ENCODE measurements around the gene AOC3.
"Not testable (repeated sequence)": the region's sequence is repeated elsewhere in the genome, so short reads cannot be mapped to it uniquely, and the experiment has no call there.

Gene AOC3

DNA sequence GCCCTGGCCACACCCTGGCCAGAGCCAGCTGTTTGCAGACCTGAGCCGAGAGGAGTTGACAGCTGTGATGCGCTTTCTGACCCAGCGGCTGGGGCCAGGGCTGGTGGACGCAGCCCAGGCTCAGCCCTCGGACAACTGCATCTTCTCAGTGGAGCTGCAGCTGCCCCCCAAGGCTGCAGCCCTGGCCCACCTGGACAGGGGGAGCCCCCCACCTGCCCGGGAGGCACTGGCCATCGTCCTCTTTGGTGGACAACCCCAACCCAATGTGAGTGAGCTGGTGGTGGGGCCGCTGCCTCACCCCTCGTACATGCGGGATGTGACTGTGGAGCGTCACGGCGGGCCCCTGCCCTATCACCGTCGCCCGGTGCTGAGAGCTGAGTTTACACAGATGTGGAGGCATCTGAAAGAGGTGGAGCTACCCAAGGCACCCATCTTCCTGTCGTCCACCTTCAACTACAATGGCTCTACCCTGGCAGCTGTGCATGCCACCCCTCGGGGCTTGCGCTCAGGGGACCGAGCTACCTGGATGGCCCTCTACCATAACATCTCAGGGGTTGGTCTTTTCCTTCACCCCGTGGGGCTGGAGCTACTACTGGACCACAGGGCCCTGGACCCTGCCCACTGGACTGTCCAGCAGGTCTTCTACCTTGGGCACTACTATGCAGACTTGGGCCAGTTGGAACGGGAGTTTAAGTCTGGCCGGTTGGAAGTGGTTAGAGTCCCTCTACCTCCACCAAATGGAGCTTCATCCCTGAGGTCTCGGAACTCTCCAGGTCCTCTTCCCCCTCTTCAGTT is 6.0 kb upstream of the AOC3 start:
- DNase-seq: no peak

DNA sequence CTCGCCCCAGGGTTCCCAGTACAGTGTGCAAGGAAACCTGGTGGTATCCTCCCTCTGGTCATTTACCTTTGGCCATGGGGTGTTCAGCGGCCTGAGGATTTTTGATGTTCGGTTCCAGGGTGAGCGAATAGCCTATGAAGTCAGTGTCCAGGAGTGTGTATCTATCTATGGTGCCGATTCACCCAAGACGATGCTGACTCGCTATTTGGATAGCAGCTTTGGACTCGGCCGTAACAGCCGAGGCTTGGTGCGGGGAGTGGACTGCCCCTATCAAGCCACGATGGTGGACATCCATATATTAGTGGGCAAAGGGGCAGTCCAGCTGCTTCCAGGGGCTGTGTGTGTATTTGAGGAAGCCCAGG is 5.5 kb upstream of the AOC3 start:
- no peak for DNase-seq

DNA sequence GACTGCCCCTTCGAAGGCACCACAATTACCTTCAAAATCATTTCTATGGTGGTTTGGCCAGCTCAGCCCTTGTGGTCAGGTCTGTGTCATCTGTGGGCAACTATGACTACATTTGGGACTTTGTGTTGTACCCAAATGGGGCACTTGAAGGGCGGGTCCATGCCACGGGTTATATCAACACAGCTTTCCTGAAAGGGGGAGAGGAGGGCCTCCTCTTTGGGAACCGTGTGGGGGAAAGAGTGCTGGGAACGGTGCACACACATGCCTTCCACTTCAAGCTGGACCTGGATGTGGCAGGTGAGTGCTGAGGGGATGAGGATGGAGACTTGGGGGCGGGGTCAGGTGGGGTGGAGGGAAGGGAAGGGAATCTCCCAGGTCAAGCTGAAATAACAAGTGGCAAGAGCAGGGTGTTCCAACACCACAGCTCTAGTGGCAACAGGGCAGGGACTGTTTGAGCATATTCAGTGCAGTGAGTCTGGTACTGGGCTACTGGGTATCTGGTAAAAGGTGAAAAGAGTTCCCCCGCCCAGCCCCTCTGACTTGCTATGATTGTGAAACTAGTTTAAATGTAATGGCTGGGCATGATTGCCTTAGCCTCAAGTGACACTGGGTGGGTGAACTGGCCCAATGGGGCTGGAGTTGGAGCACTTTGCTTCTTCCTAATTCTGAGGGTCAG is 4.9 kb upstream of the AOC3 start:
- no peak for DNase-seq

DNA sequence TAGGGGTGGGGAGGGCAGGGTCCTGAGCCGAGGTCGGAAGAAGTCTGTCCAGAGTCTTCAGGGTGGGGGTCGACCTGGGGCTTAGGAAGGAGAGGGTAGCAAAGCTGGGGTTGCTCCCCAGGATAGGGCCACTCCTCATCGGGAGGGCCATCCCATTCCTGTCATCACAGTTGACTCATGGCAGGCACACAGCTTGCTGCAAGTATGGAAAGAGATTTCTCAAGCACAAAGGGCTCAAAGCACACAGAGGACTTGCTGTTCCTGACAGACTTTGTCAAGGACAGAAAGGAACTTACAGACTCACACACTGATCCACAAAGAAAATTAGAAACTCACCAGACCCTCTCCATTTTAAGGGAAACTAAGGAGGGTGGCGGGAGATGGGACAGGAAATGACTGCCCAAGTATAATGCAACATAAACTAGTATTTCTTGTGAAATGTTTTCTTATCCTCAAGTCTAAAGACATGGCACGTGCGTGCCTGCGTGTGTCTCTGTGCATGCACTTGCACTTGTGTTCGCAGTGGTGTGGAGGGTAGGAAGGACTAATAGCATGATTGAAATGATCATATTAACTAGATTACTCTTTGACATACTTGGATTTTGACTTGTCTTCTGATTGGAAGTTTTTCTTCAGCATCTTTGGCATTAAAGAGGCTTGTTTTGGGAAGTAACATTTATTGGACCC is 4.3 kb upstream of the AOC3 start:
- no peak for DNase-seq

DNA sequence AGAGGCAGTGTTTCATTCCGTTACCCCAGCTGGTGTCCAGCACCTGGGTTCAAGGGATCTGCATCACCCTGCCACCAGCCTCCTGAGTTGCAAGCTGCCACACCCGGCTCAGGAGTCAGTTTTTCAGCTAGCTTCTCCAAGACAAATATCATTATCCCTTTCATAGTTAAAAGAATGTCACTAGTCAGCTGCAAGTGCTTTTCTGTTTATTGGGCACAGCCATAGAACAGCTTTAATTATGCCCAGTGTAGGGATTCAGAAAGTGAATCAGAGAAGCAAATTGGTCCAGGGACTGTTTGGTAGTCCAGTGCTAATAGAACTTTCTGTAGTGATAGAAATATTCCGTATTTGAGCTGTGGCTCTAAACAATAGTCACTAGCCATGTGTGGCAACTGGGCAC is 2.9 kb upstream of the AOC3 start:
- DNase-seq: no peak

DNA sequence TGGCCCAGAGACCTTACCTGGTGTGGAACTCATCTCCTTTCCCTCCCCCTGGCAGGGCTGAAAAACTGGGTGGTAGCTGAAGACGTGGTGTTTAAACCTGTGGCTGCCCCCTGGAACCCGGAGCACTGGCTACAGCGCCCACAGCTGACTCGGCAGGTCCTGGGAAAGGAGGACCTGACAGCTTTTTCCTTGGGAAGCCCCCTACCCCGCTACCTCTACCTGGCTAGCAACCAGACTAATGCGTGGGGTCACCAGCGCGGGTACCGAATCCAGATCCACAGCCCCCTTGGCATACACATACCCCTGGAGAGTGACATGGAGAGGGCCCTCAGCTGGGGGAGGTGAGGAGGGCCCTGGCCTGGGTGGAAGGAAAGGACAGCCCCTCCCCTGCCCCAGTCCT is 2.0 kb upstream of the AOC3 start:
- no peak for DNase-seq

DNA sequence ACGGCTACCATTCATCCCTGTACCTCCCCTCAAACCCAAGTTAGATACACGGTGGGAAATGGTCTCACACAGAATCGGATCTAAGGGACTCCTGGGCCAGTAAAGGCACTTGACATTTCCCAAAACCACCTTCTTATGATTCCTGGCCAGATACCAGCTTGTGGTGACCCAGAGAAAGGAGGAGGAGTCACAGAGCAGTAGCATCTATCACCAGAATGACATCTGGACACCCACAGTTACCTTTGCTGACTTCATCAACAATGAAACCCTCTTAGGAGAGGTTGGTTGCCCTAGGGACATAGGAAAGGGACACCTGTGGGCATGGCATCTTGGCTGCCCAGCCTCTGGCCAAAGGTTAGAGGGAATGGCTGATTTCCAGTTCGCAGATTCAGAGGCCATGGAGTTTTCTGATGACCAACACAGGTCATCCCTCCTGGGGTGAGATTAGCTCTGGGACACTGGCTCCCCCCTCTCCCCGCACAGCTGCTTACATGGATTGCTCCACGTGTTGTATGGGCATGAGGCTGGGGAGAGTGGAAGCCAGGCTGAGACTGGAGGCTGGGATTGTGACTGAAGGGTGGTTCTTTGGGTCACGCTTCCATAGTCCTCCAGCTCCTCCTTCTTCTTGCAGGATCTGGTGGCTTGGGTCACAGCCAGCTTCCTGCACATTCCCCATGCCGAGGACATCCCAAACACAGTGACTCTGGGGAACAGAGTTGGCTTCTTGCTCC is 1.4 kb upstream of the AOC3 start:
- no peak for DNase-seq

DNA sequence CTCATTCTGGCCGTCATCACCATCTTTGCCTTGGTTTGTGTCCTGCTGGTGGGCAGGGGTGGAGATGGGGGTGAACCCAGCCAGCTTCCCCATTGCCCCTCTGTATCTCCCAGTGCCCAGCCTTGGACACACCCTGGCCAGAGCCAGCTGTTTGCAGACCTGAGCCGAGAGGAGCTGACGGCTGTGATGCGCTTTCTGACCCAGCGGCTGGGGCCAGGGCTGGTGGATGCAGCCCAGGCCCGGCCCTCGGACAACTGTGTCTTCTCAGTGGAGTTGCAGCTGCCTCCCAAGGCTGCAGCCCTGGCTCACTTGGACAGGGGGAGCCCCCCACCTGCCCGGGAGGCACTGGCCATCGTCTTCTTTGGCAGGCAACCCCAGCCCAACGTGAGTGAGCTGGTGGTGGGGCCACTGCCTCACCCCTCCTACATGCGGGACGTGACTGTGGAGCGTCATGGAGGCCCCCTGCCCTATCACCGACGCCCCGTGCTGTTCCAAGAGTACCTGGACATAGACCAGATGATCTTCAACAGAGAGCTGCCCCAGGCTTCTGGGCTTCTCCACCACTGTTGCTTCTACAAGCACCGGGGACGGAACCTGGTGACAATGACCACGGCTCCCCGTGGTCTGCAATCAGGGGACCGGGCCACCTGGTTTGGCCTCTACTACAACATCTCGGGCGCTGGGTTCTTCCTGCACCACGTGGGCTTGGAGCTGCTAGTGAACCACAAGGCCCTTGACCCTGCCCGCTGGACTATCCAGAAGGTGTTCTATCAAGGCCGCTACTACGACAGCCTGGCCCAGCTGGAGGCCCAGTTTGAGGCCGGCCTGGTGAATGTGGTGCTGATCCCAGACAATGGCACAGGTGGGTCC is 607 bp downstream of the AOC3 start:
- not testable (repeated sequence) for DNase-seq

DNA sequence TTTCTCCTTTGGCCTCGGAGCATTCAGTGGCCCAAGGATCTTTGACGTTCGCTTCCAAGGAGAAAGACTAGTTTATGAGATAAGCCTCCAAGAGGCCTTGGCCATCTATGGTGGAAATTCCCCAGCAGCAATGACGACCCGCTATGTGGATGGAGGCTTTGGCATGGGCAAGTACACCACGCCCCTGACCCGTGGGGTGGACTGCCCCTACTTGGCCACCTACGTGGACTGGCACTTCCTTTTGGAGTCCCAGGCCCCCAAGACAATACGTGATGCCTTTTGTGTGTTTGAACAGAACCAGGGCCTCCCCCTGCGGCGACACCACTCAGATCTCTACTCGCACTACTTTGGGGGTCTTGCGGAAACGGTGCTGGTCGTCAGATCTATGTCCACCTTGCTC is 1.4 kb downstream of the AOC3 start:
- no peak for DNase-seq

DNA sequence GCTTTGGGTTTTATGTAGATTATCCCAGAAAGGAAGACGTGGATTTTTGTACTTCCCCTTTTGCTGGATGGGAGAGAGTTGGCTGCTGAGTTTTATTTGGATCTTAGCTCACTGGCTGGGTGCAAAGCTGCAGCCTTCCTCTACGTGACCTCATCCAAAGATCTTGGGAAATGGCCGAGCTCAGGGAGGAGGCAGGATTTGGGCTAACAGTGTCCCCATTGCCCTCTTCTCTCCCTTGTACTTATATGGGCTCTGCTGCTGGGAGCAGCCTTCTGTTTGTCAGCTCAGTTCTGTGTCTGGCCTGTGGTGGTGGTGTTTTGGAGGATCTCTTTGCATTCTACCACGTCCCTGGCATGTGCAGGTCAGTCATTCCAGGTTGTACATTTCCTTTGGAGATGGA is 2.0 kb downstream of the AOC3 start:
- no peak for DNase-seq

DNA sequence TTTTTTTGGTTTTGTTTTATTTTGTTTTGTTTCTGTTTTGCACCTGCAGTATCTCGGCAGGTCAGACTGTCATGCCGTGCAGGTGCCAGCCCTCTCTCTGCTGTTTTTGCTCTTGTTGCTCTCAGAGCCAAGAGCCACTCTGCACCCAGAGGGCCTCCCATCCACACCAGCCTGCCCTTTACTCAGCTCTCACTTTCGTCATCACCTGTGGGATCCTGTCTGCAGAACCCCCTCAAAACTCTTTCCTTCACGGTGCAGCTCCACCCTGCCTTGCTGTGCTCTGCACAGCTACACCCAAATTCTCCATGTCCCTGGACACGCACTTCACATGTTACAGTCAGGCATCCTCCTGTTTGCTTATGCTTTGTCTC is 2.6 kb downstream of the AOC3 start:
- no peak for DNase-seq

DNA sequence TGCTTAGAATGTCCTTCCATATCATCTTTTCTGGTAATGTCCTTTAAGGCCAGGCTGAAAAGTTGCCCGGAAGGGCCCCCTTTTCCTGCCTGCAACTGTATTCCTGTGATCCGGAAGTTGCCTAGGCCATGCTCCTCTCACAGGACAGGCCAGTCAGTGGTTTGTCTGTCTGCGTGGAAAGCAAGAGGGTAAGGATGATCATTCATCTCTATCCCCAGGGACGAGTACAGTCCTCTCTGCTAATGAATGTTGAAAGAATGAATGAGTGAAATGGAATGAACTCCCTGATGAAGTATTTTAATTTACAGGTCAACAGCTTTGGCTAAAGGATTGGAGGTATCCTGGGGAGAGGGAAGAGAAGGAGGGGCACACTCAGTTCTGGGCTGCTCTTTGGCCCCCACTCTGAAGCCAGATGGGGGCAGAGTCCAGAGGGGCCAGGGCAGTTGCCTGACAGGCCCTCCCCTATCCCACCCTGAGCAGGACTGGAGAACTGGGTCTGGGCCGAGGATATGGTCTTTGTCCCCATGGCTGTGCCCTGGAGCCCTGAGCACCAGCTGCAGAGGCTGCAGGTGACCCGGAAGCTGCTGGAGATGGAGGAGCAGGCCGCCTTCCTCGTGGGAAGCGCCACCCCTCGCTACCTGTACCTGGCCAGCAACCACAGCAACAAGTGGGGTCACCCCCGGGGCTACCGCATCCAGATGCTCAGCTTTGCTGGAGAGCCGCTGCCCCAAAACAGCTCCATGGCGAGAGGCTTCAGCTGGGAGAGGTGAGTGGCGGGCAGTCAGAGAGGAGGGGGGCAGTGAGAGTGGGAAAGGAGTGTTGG is 3.2 kb downstream of the AOC3 start:
- no peak for DNase-seq

DNA sequence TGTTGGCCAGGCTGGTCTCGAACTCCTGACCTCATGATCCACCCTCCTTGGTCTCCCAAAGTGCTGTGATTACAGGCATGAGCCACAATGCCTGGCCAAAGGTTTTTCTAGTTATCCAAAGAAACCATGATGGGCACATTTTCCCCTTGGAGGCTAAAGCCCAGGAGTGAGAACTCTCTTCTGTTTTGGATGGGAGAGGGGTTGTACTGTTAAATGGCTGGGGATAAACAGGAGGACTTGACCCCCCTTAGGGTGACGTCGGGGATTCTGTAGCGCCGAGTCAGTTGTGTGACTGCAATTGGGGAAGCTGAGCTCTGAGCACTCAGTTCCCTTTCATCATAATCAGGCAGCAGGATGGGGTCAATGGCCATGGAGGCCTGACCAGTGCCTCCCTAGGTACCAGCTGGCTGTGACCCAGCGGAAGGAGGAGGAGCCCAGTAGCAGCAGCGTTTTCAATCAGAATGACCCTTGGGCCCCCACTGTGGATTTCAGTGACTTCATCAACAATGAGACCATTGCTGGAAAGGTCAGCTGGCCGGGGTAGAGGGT is 4.1 kb downstream of the AOC3 start:
- no peak for DNase-seq

DNA sequence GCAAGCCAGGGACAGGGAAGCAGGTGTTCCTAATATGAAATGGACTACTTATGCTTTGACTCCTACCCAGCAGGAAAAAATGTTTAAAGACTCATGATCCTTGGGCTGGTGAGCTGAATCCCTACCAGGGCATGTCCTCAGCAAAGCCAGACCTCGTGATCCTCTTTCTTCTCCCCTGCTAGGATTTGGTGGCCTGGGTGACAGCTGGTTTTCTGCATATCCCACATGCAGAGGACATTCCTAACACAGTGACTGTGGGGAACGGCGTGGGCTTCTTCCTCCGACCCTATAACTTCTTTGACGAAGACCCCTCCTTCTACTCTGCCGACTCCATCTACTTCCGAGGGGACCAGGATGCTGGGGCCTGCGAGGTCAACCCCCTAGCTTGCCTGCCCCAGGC is 5.1 kb downstream of the AOC3 start:
- not testable (repeated sequence) for DNase-seq

DNA sequence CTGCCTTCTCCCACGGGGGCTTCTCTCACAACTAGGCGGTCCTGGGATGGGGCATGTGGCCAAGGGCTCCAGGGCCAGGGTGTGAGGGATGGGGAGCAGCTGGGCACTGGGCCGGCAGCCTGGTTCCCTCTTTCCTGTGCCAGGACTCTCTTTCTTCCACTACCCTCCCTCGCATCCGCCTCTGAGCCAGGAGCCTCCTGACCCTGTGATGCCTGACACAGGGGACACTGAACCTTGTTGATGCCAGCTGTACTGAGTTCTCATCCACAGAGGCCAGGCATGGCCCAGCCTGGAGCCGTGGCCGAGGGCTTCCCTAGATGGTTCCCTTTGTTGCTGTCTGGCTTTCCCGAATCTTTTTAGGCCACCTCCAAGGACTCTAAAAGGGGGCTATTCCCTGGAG is 5.5 kb downstream of the AOC3 start:
- DNase-seq: not testable (repeated sequence)

DNA sequence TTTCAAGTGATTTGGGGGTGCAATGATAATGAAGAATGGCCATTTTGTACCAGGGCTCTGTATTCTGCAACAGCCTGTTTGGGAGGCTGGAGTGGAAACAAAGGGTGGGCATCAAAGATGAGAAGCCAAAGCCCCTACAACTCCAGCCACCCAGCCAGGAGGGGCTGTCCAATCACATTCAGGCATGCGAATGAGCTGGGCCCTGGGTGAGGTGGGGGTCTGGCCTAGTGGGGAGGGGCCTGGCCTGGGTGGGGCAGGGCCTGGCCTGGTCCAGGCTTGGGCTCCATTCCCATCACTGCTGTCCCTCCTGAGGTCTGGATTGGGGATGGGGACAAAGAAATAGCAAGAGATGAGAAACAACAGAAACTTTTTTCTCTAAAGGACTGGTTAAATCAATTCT is 6.4 kb downstream of the AOC3 start:
- no peak for DNase-seq

DNA sequence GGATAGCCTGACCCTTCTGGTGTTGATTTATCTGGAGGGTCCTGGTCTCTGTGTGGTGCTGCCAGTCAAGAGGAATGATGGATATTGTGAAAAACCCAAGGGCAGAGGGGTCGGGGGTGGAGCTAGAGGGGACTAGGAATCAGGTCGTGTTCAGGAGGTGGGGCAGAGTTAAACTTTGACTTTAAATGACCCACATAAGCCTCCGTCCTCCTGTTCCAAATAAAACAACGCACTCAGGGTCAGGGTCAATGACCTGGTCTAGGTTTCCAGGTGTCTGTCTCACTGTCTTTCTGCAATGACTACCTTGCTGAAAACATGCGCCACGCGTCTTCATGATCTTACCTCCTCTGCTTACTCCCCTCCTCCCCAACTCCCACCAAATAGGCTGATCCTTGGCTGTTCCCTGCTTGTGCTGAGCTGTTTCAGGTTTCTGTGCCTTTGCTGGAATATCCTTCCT is 14.7 kb downstream of the AOC3 start:
- no peak for DNase-seq

DNA sequence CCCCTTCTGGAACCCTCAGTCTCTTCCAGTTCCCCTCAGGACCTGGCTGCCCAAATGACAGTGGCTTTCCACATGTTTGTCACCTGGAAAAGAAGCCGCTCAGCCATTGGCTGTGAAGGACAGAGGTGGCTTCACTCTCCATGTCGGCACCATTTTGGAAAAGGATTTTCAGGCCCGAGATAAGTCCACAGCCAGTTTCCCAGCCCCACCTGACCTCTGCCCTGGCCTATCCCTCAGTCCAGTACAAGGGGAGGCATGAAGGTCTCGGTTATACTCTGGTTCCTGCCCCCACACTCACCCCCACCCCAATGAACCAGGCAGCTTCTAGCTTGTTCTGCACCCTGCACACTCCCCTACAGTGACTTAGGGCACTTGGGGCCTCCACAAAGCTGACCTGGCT is 15.2 kb downstream of the AOC3 start:
- DNase-seq: no peak

DNA sequence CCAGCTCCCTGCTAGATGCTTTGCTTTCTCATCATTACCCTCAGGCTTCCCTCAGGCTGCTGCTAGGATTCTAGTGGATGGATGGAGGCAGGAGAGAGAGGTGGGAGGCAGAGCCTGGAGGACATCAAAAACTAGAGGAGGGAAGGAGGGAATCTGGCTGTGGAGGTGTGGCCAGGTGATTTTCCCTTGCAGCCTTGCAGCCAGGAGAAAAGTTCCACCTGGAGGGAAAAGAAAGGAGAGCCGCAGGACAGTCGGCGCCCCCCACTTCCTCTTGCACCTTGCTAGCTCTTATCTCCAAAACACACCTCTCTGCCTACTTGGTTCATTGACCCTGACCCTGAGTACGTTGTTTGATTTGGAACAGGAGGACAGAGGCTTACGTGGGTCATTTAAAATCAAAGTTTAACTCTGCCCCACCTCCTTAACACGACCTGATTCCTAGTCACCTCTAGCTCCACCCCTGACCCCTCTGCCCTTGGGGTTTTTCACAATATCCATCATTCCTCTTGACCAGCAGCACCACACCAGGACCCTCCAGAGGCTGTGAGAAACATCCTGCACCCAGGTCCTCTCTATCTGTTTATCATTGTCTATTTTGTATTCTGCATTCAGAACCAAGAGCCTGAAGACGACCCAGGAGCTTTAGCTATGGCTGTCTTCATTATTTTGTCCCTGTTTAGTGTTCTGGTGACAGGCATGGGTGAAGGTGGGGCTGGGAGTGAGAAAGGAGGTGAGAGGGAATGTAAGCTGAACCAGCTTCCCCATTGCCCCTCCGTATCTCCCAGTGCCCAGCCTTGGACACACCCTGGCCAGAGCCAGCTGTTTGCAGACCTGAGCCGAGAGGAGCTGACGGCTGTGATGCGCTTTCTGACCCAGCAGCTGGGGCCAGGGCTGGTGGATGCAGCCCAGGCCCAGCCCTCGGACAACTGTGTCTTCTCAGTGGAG is 15.9 kb downstream of the AOC3 start:
- no peak for DNase-seq

DNA sequence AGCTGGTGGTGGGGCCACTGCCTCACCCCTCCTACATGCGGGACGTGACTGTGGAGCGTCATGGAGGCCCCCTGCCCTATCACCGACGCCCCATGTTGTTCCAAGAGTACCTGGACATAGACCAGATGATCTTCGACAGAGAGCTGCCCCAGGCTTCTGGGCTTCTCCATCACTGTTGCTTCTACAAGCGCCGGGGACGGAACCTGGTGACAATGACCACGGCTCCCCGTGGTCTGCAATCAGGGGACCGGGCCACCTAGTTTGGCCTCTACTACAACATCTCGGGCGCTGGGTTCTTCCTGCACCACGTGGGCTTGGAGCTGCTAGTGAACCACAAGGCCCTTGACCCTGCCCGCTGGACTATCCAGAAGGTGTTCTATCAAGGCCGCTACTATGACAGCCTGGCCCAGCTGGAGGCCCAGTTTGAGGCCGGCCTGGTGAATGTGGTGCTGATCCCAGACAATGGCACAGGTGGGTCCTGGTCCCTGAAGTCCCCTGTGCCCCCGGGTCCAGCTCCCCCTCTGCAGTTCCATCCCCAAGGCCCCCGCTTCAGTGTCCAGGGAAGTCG is 16.8 kb downstream of the AOC3 start:
- DNase-seq: not testable (repeated sequence)

All from CD4-positive, alpha-beta T cell treated with Interleukin-6 for 4 hours (primary cell).